Ovary (tissue), 9 donors: ENCODE measurements around the gene INS. TPM values are rescaled to one million over a fixed set of nuclear protein-coding genes. Genes with fewer than 3 reads are reported as not detected.
A peak's percentile ranks its signal among the peaks of the same experiment; 100 is the strongest.

Source experiments
- DNase-seq, 5 donors: peaks; one replicate each; pipeline ENCODE4 v3.0.0-alpha.2; 2019 to 2020
- H3K27ac ChIP-seq, 2 donors: fragments of 200-600 bp; one replicate each; pipeline versions ENCODE4 v1.5.1 to v1.8.0; 2019 to 2022
- H3K27me3 ChIP-seq: fragments of 200-600 bp; one replicate; pipeline ENCODE4 v1.8.0; 2022
- H3K36me3 ChIP-seq: fragments of 200-600 bp; sonication (generic); one replicate; pipeline ENCODE4 v1.5.1; 2019
- H3K4me1 ChIP-seq: one replicate; pipeline ENCODE4 v1.8.1; 2013; ENCODE audit warnings: mild to moderate bottlenecking, moderate library complexity; ENCODE audit not compliant: insufficient read depth
- H3K4me3 ChIP-seq: fragments of 200-600 bp; sonication (generic); one replicate; pipeline ENCODE4 v1.5.1; 2017
- H3K9me3 ChIP-seq, 2 donors: fragments of 200-600 bp in 1 of 2; sonication (generic) in 1 of 2; one replicate each; pipeline versions ENCODE4 v1.5.1 to v1.8.1; 2013 to 2019; ENCODE audit warnings: mild to moderate bottlenecking in 1 of 2, moderate library complexity in 1 of 2
- EP300 ChIP-seq: sonication (generic); formaldehyde crosslinking; IDR thresholded peaks from one replicate; pipeline ENCODE4 v1.6.1; 2017; ENCODE audit warnings: antibody characterized with exemption
- POLR2A ChIP-seq: fragments of 450-650 bp; IDR thresholded peaks from one replicate; pipeline ENCODE4 v1.6.1; 2017; ENCODE audit warnings: antibody characterized with exemption, mild to moderate bottlenecking, moderate library complexity
- WGBS, 3 donors: extraction: QIAGEN DNeasy Blood & Tissue Kit in 1 of 3; methylation state at CpG; one replicate each; pipeline versions ENCODE4 v1.1.5 to v1.1.7; 2013 to 2017; 5-methylcytosine and 5-hydroxymethylcytosine counted together
- intact Hi-C, 4 donors: fragments of 100-400 bp; cut with DNase I; formaldehyde crosslinking; loops; one replicate each; pipeline versions ENCODE4 v1.11.0 to v1.15.1; 2022 to 2023
- polyA plus RNA-seq, 2 donors: library from polyadenylated mRNA; stranded (reverse); fragments of 200-250 nt in 1 of 2; fragments of 350-450 nt in 1 of 2; fragmentation: Illumina TruSeq in 1 of 2; extraction: RNeasy Lipid Tissue Mini Kit (QIAGEN cat#74804) in 1 of 2; gene quantifications; one replicate each; pipeline ENCODE4 v1.2.3, GENCODE V29; 2013 to 2014
- total RNA-seq, 7 donors: library from RNA; depleted of rRNA in 2 of 7; stranded (reverse); fragments of >200 nt in 2 of 7; fragmentation: NEBNext Ultra II Directional in 3 of 7; extraction: Animal tissue kit (Norgen Biotek cat#: 25700) in 3 of 7; gene quantifications; one replicate each; pipeline versions ENCODE4 v1.1.0 to v1.2.4, GENCODE V29; 2016 to 2023
- TF ChIP-seq, protein P1 (sequence below), 3 donors: fragments of 450-650 bp in 2 of 3; fragments of 200-600 bp in 1 of 3; IDR thresholded peaks; one replicate each; pipeline versions ENCODE4 v1.5.1 to v1.8.0; 2016 to 2022; ENCODE audit warnings: antibody characterized with exemption in 3 of 3, mild to moderate bottlenecking in 1 of 3
- donor health status: DM: no; HTN: no; CAD: no; lungs with moderate emphysema.
- donor health status: DM: no; HTN: no; CAD: no.
- donor health status: Bipolar disorder and iron deficiency.
- donor health status: DM: yes; HTN: yes; CAD: no.
- donor health status: DM: no; HTN: no; CAD: no.
- donor health status: DM: yes; HTN: yes; CAD: no.

The INS gene
- total and polyA plus RNA-seq, 9 donors = 0.89 to 1.4 TPM; not detected in 7

DNA sequence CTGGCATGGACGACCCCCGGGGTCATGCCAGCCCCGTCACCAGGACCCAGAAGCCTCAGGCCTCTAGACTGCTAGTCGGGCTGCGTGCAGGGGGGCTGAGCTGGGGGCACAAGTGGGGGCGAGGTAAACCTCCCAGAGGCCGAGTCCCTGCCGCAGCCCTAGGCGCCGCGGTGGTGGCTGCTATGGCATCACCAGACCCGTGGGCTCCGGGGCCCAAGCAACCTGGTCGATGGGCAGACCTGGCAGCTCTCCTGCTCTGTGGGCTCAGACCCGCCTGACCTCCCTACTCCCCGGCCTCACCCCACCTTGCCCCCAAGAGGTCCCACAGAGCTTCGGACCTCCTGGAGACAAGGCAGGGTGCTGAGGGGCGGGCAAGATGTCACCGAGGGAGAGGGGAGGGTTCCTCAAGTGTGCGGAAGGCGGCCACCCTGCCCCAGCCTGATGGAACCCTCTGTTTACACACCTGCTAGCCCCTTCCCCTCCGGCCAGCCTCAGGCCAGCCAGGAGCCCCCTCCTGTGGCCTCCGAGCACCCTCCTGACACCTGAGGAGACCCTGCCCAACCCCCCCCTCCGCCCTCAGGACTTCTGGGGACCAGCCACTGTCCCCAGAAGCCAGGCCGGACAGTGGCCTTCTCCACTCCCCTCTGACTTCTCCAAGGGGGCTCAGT is 31.2 kb downstream of the INS start:
- no peak overlapping the region for H3K4me3 ChIP-seq
- H3K27me3 ChIP-seq = no peaks in the 10 kb centered on the region
- no peaks in the 10 kb centered on the region for H3K9me3 ChIP-seq
- no peak overlapping the region for H3K27ac ChIP-seq
- no peaks in the 10 kb centered on the region for H3K36me3 ChIP-seq
- intact Hi-C loops = no loop called here
- H3K4me1 ChIP-seq = no peaks in the 10 kb centered on the region
- TF ChIP-seq POLR2A (no peak), EP300 (no peak)
- 85 to 88% (median 88%) methylated on average over 25 of the region's 25 CpGs for WGBS, 3 donors
- peak in 1 of 5 donors; percentile 21 for DNase-seq

DNA sequence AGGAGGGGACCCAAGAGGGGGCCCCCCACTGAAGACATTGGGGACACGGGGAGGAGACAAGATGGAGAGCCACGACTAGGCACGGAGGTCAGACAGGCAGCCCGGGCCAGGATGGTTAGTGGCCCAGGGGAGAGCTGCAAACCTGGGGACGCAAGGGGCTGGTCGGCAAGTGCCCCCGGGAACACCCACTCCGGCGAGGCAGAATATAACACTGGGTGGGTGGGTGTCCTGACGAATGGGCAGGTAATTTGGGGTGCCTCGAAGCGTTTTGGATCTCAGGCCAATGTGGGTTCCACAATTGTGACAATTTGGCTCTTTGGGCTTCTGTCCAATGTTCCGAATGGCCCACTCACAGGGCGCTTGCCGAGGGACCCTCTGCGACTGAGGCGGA is 31.7 kb downstream of the INS start:
- intact Hi-C loops = no loop called here
- H3K4me3 ChIP-seq = no peak overlapping the region
- DNase-seq = no peak

DNA sequence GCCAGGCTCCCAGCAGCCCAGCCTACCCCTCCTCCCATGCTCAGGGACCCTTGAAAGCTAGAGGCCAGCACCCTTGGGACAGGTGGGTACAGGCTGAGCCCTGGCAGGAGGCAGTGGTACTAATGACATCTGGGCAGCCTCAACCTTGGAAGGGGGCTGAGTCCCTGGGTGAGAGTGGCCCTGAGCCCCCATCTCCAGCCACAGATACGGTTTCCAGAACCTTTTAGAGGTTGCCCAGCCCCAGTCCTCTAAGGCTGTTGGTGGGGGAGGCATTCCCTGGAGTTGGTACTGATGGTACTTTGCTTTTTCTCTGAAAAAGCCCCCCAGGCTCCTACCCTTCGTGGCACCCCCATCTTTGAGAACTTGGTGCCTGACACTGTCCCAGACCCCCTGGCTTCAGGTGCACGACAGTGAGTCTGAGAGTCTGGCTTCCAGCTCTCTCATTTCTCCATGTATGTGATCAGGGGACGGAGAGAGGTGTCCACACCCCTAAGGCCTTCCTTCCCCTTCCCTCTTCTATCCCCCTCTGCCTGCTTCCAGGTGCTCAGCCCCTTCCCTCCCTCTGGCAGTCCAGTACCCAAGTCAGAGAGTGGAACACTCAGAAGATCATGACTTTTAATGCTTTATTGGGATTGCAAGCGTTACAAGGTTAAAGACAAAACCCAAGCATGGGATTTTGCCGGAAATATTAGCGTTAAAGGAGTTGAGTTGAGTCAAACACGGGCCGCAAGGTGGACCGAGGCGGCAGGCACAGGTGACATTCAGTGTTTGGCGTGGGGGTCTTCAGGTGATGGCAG is 32.3 kb downstream of the INS start:
- no peak for DNase-seq
- 76 to 81% (median 78%) methylated on average over 12 of the region's 12 CpGs for WGBS, 3 donors
- Histone ChIP-seq H3K4me1 (no peaks in the 10 kb centered on the region), H3K4me3 (no peak overlapping the region), H3K36me3 (no peaks in the 10 kb centered on the region), H3K9me3 (no peaks in the 10 kb centered on the region), H3K27me3 (no peaks in the 10 kb centered on the region), H3K27ac (no peak overlapping the region)
- TF ChIP-seq EP300 (no peak), POLR2A (no peak)
- TF ChIP-seq, protein P1, sequence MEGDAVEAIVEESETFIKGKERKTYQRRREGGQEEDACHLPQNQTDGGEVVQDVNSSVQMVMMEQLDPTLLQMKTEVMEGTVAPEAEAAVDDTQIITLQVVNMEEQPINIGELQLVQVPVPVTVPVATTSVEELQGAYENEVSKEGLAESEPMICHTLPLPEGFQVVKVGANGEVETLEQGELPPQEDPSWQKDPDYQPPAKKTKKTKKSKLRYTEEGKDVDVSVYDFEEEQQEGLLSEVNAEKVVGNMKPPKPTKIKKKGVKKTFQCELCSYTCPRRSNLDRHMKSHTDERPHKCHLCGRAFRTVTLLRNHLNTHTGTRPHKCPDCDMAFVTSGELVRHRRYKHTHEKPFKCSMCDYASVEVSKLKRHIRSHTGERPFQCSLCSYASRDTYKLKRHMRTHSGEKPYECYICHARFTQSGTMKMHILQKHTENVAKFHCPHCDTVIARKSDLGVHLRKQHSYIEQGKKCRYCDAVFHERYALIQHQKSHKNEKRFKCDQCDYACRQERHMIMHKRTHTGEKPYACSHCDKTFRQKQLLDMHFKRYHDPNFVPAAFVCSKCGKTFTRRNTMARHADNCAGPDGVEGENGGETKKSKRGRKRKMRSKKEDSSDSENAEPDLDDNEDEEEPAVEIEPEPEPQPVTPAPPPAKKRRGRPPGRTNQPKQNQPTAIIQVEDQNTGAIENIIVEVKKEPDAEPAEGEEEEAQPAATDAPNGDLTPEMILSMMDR (IDR thresholded peaks at IDR 0.05) = no peak
- intact Hi-C loops = no loop called here

More for the DNA sequence above, 31.7 kb downstream of the INS start:
- 83 to 89% (median 86%) methylated on average over 17 of the region's 17 CpGs for WGBS, 3 donors
- no peak overlapping the region for H3K27ac ChIP-seq
- no peaks in the 10 kb centered on the region for H3K27me3 ChIP-seq
- no peaks in the 10 kb centered on the region for H3K36me3 ChIP-seq
- H3K9me3 ChIP-seq = no peaks in the 10 kb centered on the region
- TF ChIP-seq, protein P1 (IDR thresholded peaks at IDR 0.05) = no peak
- TF ChIP-seq POLR2A (no peak), EP300 (no peak)
- no peaks in the 10 kb centered on the region for H3K4me1 ChIP-seq

DNA sequence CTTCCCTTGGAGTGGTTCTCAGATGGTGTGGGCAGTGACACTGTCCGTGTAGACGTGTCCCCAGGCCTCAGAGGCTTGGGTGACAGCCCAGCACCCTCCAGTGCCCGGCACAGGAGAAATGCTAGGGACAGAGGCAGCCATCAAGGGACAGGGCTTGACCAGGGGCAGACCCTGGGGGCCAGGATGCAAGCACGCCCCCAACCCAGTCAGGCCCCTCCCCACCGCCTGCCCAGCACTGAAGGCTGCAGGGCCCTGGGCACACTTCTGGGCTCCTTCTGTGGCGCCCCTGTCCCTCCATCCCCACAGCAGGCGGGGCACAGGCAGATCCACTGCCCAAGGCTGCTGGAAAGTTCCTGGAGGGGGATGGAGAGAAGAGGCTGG is 32.9 kb downstream of the INS start:
- DNase-seq = no peak
- Histone ChIP-seq H3K9me3 (no peaks in the 10 kb centered on the region), H3K4me1 (no peaks in the 10 kb centered on the region), H3K4me3 (no peak overlapping the region), H3K27me3 (no peaks in the 10 kb centered on the region), H3K36me3 (no peaks in the 10 kb centered on the region), H3K27ac (no peak overlapping the region)
- TF ChIP-seq POLR2A = no peak
- TF ChIP-seq, protein P1 (IDR thresholded peaks at IDR 0.05) = no peak
- TF ChIP-seq EP300 = no peak
- 70 to 79% (median 77%) methylated on average over 7 of the region's 7 CpGs for WGBS, 3 donors
- intact Hi-C loops = no loop called here
